ENCODE results near the gene CFAP251. TPM values are rescaled to one million over a fixed set of nuclear protein-coding genes. Genes with fewer than 3 reads are reported as not detected.
"Not testable (repeated sequence)": the region's sequence is repeated elsewhere in the genome, so short reads cannot be mapped to it uniquely, and the experiment has no call there.

The CFAP251 gene
- total RNA-seq, 4 donors from 2014 or later, result 0.66 to 1.9 (median 0.87) TPM

DNA sequence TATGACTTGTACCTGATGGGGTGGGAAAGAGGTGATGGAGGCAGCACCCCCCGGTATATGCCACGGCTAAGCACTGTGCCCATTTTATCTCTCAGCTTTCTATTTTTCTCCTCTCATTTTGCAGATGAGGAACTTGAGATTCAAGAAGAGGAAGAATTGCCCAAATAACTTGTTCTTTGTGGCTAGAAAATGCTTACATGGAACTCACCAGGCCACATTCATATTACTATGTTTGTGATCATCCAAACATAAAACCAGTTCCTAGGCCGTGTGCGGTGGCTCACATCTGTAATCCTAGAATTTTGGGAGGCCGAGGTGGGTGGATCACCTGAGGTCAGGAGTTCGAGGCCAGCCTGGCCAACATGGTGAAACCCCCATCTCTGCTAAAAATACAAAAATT, 44.3 kb upstream of the CFAP251 start:
- no peak overlapping the region for H3K27ac ChIP-seq (replicated peaks in 1 of 4)
- WGBS, result 93% methylated on average over 6 of the region's 6 CpGs
- H3K36me3 ChIP-seq, result no peaks in the 10 kb centered on the region
- no peak for DNase-seq (ENCODE audit: extremely low spot score)
- no peak overlapping the region for H3K4me3 ChIP-seq
- peaks cover 0 to 16% (median 13%) of the 10 kb centered on the region in 4 donors for H3K4me1 ChIP-seq
- no peaks in the 10 kb centered on the region for H3K27me3 ChIP-seq
- H3K9me3 ChIP-seq, result no peaks in the 10 kb centered on the region
- no peak for TF ChIP-seq POLR2A (IDR thresholded peaks at IDR 0.05; ENCODE audit: low read depth)
- TF ChIP-seq, protein P1, sequence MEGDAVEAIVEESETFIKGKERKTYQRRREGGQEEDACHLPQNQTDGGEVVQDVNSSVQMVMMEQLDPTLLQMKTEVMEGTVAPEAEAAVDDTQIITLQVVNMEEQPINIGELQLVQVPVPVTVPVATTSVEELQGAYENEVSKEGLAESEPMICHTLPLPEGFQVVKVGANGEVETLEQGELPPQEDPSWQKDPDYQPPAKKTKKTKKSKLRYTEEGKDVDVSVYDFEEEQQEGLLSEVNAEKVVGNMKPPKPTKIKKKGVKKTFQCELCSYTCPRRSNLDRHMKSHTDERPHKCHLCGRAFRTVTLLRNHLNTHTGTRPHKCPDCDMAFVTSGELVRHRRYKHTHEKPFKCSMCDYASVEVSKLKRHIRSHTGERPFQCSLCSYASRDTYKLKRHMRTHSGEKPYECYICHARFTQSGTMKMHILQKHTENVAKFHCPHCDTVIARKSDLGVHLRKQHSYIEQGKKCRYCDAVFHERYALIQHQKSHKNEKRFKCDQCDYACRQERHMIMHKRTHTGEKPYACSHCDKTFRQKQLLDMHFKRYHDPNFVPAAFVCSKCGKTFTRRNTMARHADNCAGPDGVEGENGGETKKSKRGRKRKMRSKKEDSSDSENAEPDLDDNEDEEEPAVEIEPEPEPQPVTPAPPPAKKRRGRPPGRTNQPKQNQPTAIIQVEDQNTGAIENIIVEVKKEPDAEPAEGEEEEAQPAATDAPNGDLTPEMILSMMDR (IDR thresholded peaks at IDR 0.05), result no peak
- TF ChIP-seq POLR2AphosphoS5 (IDR thresholded peaks at IDR 0.05), result no peak
- no peak for TF ChIP-seq EP300 (IDR thresholded peaks at IDR 0.05)
- intact Hi-C loops (cut with DNase I), result no loop called here

DNA sequence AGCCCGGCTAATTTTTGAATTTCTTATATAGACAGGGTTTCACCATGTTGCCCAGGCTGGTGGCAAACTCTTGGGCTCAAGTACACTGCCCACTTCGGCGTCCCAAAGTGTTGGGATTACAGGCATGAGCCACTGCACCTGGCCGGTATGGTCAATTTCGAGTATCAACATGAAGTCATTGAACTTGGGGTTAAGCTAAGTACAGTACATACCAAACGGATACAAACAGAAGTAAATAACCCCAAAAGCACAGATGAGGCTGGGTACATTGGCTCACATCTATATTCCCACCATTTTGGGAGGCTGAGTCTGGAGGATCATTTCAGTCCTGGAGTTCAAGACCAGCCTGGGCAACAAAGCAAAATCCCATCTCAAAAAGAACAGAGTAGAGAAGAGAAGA, 42.8 kb upstream of the CFAP251 start:
- Histone ChIP-seq H3K27ac (replicated peaks in 1 of 4) (no peak overlapping the region), H3K4me1 (peaks cover 0 to 16% (median 13%) of the 10 kb centered on the region in 4 donors), H3K27me3 (no peaks in the 10 kb centered on the region), H3K36me3 (no peaks in the 10 kb centered on the region), H3K4me3 (no peak overlapping the region), H3K9me3 (no peaks in the 10 kb centered on the region)
- WGBS, result 99% methylated on average over 6 of the region's 6 CpGs
- intact Hi-C loops (cut with DNase I), result no loop called here
- TF ChIP-seq, protein P1 (IDR thresholded peaks at IDR 0.05), result no peak
- TF ChIP-seq EP300 (IDR thresholded peaks at IDR 0.05), result no peak
- TF ChIP-seq POLR2AphosphoS5 (IDR thresholded peaks at IDR 0.05), result no peak
- TF ChIP-seq POLR2A (IDR thresholded peaks at IDR 0.05; ENCODE audit: low read depth), result no peak
- no peak for DNase-seq (ENCODE audit: extremely low spot score)

DNA sequence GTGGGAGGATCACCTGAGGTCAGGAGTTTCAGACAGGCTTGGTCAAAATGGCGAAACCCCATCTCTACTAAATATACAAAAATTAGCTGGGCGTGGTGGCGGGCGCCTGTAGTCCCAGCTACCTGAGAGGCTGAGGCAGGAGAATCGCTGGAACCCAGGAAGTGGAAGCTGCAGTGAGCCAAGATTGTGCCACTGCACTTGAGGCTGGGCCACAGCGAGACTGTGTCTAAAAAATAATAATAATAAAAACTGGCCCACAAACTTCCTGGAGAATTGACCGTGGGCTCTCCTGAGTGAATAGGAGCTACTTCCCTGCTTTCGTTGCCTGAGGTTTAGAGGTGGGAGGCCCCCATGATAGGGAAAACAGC, 42.3 kb upstream of the CFAP251 start:
- H3K9me3 ChIP-seq; H3K36me3 ChIP-seq; H3K27me3 ChIP-seq; H3K4me3 ChIP-seq; intact Hi-C loops (cut with DNase I); H3K27ac ChIP-seq (replicated peaks in 1 of 4); DNase-seq (ENCODE audit: extremely low spot score): not testable (repeated sequence)
- WGBS, result 92% methylated on average over 8 of the region's 8 CpGs
- peaks cover 0 to 16% (median 13%) of the 10 kb centered on the region in 4 donors for H3K4me1 ChIP-seq

DNA sequence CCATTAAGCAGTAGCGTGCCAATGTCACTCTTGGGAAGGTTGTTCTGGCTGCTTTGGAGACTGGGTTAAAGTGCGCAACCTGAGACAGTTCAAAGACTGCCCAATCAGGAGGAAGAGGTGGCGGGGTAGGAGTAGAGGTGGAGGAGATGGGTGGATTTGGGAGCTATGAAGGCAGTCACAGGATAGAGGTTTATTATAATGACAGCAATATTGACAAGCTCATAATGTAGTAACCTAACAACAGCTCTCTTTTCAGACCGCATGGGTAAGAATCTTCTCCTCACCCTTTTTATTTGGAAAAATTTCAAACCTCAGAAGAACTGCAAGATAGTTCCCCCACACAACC, 35.1 kb upstream of the CFAP251 start:
- peaks cover 0 to 8% (median 0%) of the 10 kb centered on the region in 4 donors for H3K27me3 ChIP-seq
- H3K9me3 ChIP-seq, result no peaks in the 10 kb centered on the region
- intact Hi-C loops (cut with DNase I), result no loop called here
- no peak overlapping the region for H3K4me3 ChIP-seq
- TF ChIP-seq POLR2AphosphoS5 (IDR thresholded peaks at IDR 0.05) (no peak), EP300 (IDR thresholded peaks at IDR 0.05) (no peak), POLR2A (IDR thresholded peaks at IDR 0.05; ENCODE audit: low read depth) (no peak)
- TF ChIP-seq, protein P1 (IDR thresholded peaks at IDR 0.05), result no peak
- H3K27ac ChIP-seq (replicated peaks in 1 of 4), result no peak overlapping the region
- H3K4me1 ChIP-seq, result peaks cover 4 to 8% (median 5%) of the 10 kb centered on the region in 4 donors
- WGBS, result 55% methylated on average over 4 of the region's 4 CpGs
- no peak for DNase-seq (ENCODE audit: extremely low spot score)
- H3K36me3 ChIP-seq, result no peaks in the 10 kb centered on the region

DNA sequence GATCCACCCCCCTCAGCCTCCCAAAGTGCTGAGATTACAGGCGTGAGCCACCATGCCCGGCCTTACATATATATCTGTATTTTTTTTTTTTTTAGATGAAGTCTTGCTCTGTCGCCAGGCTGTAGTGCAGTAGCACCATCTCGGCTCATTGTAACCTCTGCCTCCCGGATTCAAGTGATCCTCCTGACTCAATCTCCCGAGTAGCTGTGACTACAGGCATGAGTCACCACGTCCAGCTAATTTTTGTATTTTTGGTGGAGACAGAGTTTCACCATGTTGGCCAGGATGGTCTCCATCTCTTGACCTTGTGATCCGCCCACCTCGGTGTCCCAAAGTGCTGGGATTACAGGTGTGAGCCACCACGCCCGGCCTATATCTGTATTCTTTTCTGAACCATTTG, 33.3 kb upstream of the CFAP251 start:
- H3K4me3 ChIP-seq; H3K27ac ChIP-seq (replicated peaks in 1 of 4); intact Hi-C loops (cut with DNase I); DNase-seq (ENCODE audit: extremely low spot score); H3K9me3 ChIP-seq; H3K36me3 ChIP-seq; H3K27me3 ChIP-seq: not testable (repeated sequence)
- H3K4me1 ChIP-seq, result peaks cover 12 to 21% (median 17%) of the 10 kb centered on the region in 4 donors
- WGBS, result 83% methylated on average over 11 of the region's 11 CpGs

DNA sequence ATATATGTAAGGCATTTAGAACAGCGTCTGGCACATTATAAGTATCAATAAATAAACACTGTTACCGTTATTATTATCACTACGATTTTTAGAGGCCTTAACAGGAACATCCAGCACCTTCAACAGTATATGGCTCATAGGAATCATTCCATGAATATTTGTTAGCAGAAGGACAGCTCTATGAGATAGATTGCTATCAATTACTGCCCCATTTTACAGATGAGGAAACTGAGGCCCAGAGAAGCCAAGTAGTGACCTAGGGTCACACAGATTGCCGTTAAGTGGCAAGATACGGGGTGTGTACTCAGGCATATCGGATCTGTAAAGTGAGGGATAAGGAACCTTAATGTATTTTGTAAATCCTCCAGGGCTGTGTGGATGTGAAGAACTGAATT, 30.3 kb upstream of the CFAP251 start:
- Histone ChIP-seq H3K27me3 (peaks cover 0 to 8% (median 0%) of the 10 kb centered on the region in 4 donors), H3K27ac (replicated peaks in 1 of 4) (peak overlapping the region; percentile 88 to 99 (median 92)), H3K9me3 (no peaks in the 10 kb centered on the region), H3K4me3 (peak overlapping the region; percentile 65 to 98 (median 70)), H3K4me1 (peaks cover 19 to 33% (median 26%) of the 10 kb centered on the region in 4 donors), H3K36me3 (peaks cover 0 to 25% (median 8%) of the 10 kb centered on the region in 4 donors)
- TF ChIP-seq EP300 (IDR thresholded peaks at IDR 0.05) (no peak), POLR2AphosphoS5 (IDR thresholded peaks at IDR 0.05) (no peak), POLR2A (IDR thresholded peaks at IDR 0.05; ENCODE audit: low read depth) (no peak)
- TF ChIP-seq, protein P1 (IDR thresholded peaks at IDR 0.05), result no peak
- DNase-seq (ENCODE audit: extremely low spot score), result no peak
- WGBS, result 58% methylated on average over 6 of the region's 6 CpGs
- intact Hi-C loops (cut with DNase I), result loop anchor here (2.0 kb wide), 2 partner anchors 49 to 75 kb away; no protein-coding TSS in a partner anchor
